H1 (cell line): ENCODE data around the gene PLEKHG3. TPM values are rescaled to one million over a fixed set of nuclear protein-coding genes. Genes with fewer than 3 reads are reported as not detected.
A peak's percentile ranks its signal among the peaks of the same experiment; 100 is the strongest.

Experiments
- CTCF ChIA-PET: fragments of 300-600 bp; sonication (Branson Sonifier 250); formaldehyde crosslinking; loops from one replicate; lab custom pipeline; 2021; ENCODE audit not compliant: partially characterized antibody; lab: Charles Lee
- POLR2A ChIA-PET: fragments of 300-600 bp; sonication (Branson Sonifier 250); formaldehyde crosslinking; loops from one replicate; lab custom pipeline; 2021; ENCODE audit warnings: inconsistent platforms; ENCODE audit not compliant: partially characterized antibody; lab: Charles Lee
- DNase-seq, 2 experiments: peaks; one replicate each; pipeline versions ENCODE4 v3.0.0 to v3.0.0-alpha.2; 2010 to 2022; ENCODE audit warnings: low spot score in 2 of 2, low read depth in 1 of 2, mixed read lengths in 1 of 2
- FAIRE-seq: peaks from 2 replicates; lab custom pipeline; 2011; peaks lifted over from hg19 to GRCh38; lab: Jason Lieb, UNC
- H2AFZ ChIP-seq: 2 replicates; pipeline ENCODE4 v1.8.1; 2012; ENCODE audit warnings: low read length, inconsistent platforms
- H2AK5ac ChIP-seq: 2 replicates; pipeline ENCODE4 v1.6.1; 2013; ENCODE audit warnings: low read depth, low read length
- H2BK120ac ChIP-seq: replicated peaks from 2 replicates; pipeline ENCODE3; 2013; ENCODE audit warnings: low read depth, low read length, inconsistent platforms
- H2BK12ac ChIP-seq: 2 replicates; pipeline ENCODE4 v1.6.1; 2013; ENCODE audit warnings: low read depth, low read length
- H2BK15ac ChIP-seq: 2 replicates; pipeline ENCODE4 v1.6.1; 2013; ENCODE audit warnings: low read length
- H2BK20ac ChIP-seq: 2 replicates; pipeline ENCODE4 v1.6.1; 2013; ENCODE audit warnings: low read length
- H2BK5ac ChIP-seq: 2 replicates; pipeline ENCODE4 v1.6.1; 2013; ENCODE audit warnings: low read depth, low read length
- H3K14ac ChIP-seq: 2 replicates; pipeline ENCODE4 v1.6.1; 2013; ENCODE audit warnings: inconsistent platforms; ENCODE audit not compliant: insufficient read length
- H3K18ac ChIP-seq: 2 replicates; pipeline ENCODE4 v1.6.1; 2013; ENCODE audit warnings: low read length; ENCODE audit errors: extremely low read depth
- H3K23ac ChIP-seq: 2 replicates; pipeline ENCODE4 v1.6.1; 2013; ENCODE audit warnings: inconsistent platforms; ENCODE audit not compliant: insufficient read length
- H3K23me2 ChIP-seq: 2 replicates; pipeline ENCODE4 v1.6.1; 2013; ENCODE audit warnings: low read depth, low read length
- H3K27ac ChIP-seq: 2 replicates; pipeline ENCODE4 v1.6.1; 2011; ENCODE audit warnings: low read depth, low read length, inconsistent platforms
- H3K27me3 ChIP-seq, 4 experiments: replicated peaks in 1 of 4; 1 replicate in 1 of 4; 2 replicates in 3 of 4; pipeline versions ENCODE4 v1.6.1 to v1.8.1; 2011 to 2013; ENCODE audit warnings: low read length in 3 of 4, mild to moderate bottlenecking in 3 of 4, inconsistent platforms in 2 of 4, mixed read lengths in 2 of 4, moderate library complexity in 1 of 4; ENCODE audit not compliant: control insufficient read depth in 3 of 4, insufficient read depth in 3 of 4; ENCODE audit errors: extremely low read depth in 1 of 4
- H3K36me3 ChIP-seq, 4 experiments: 2 replicates each; pipeline versions ENCODE4 v1.6.1 to v1.8.1; 2011 to 2013; ENCODE audit warnings: mild to moderate bottlenecking in 4 of 4, low read length in 3 of 4, moderate library complexity in 2 of 4, control low read depth in 1 of 4, inconsistent platforms in 1 of 4; ENCODE audit not compliant: insufficient read depth in 4 of 4, control insufficient read depth in 2 of 4
- H3K4ac ChIP-seq: replicated peaks from 2 replicates; pipeline ENCODE3; 2013; ENCODE audit warnings: low read length, low read depth, mixed read lengths, inconsistent platforms; ENCODE audit not compliant: insufficient read length
- H3K4me1 ChIP-seq, 4 experiments: replicated peaks in 1 of 4; 1 replicate in 1 of 4; 2 replicates in 3 of 4; pipeline versions ENCODE4 v1.6.1 to v1.8.1; 2011 to 2013; ENCODE audit warnings: low read length in 3 of 4, inconsistent platforms in 2 of 4, mixed read lengths in 1 of 4; ENCODE audit not compliant: insufficient read depth in 4 of 4, control insufficient read depth in 3 of 4
- H3K4me2 ChIP-seq, 2 experiments: 2 replicates each; pipeline versions ENCODE4 v1.6.1 to v1.8.1; 2011 to 2013; ENCODE audit warnings: low read depth in 2 of 2, low read length in 2 of 2, control low read depth in 1 of 2, inconsistent platforms in 1 of 2, mild to moderate bottlenecking in 1 of 2; ENCODE audit not compliant: insufficient read depth in 1 of 2
- H3K4me3 ChIP-seq, 4 experiments: fragments of 200-600, 300-600 bp in 1 of 4; sonication (generic), shearing (Covaris generic), sonication (Bioruptor Twin) in 1 of 4; 2 replicates each; pipeline versions ENCODE4 v1.5.1 to v1.8.1; 2011 to 2016; ENCODE audit warnings: low read length in 4 of 4, low read depth in 3 of 4, control low read depth in 2 of 4, inconsistent platforms in 2 of 4, mild to moderate bottlenecking in 2 of 4, mixed read lengths in 1 of 4, moderate library complexity in 1 of 4; ENCODE audit not compliant: insufficient read depth in 2 of 4; ENCODE audit errors: extremely low read depth in 1 of 4
- H3K56ac ChIP-seq: replicated peaks from 2 replicates; pipeline ENCODE3; 2013; ENCODE audit warnings: low read depth, mild to moderate bottlenecking, mixed read lengths, low read length, inconsistent platforms; ENCODE audit not compliant: insufficient read length
- H3K79me1 ChIP-seq: 2 replicates; pipeline ENCODE4 v1.6.1; 2013; ENCODE audit warnings: low read depth, low read length, control low read depth
- H3K79me2 ChIP-seq, 2 experiments: 2 replicates each; pipeline versions ENCODE4 v1.6.1 to v1.8.1; 2012 to 2013; ENCODE audit warnings: low read length in 2 of 2, mild to moderate bottlenecking in 2 of 2, inconsistent platforms in 1 of 2; ENCODE audit not compliant: insufficient read depth in 2 of 2, control insufficient read depth in 1 of 2
- H3K9ac ChIP-seq, 4 experiments: replicated peaks in 1 of 4; 1 replicate in 1 of 4; 2 replicates in 3 of 4; pipeline versions ENCODE4 v1.6.1 to v1.8.1; 2011 to 2013; ENCODE audit warnings: low read depth in 3 of 4, low read length in 3 of 4, control low read depth in 2 of 4, mild to moderate bottlenecking in 2 of 4, moderate library complexity in 2 of 4, inconsistent platforms in 1 of 4; ENCODE audit errors: extremely low read depth in 1 of 4
- H3K9me3 ChIP-seq, 2 experiments: 2 replicates each; pipeline versions ENCODE4 v1.6.1 to v1.8.1; 2012 to 2013; ENCODE audit warnings: mild to moderate bottlenecking in 2 of 2, moderate library complexity in 2 of 2, control low read depth in 1 of 2, inconsistent platforms in 1 of 2, low read depth in 1 of 2, low read length in 1 of 2, mixed read lengths in 1 of 2; ENCODE audit not compliant: insufficient read depth in 2 of 2
- H4K20me1 ChIP-seq, 2 experiments: replicated peaks in 1 of 2; 2 replicates each; pipeline versions ENCODE3 to v1.8.1; 2011 to 2013; ENCODE audit warnings: inconsistent platforms in 2 of 2, low read length in 2 of 2, mild to moderate bottlenecking in 1 of 2; ENCODE audit not compliant: insufficient read depth in 2 of 2, control insufficient read depth in 1 of 2
- H4K5ac ChIP-seq: 2 replicates; pipeline ENCODE4 v1.6.1; 2013; ENCODE audit warnings: low read length, low read depth, mixed read lengths, inconsistent platforms; ENCODE audit not compliant: insufficient read length
- H4K8ac ChIP-seq: 2 replicates; pipeline ENCODE4 v1.8.0; 2013; ENCODE audit warnings: mild to moderate bottlenecking, moderate library complexity, low read length, inconsistent platforms; ENCODE audit not compliant: insufficient read depth; ENCODE audit errors: extremely low read depth
- H4K91ac ChIP-seq: replicated peaks from 2 replicates; pipeline ENCODE3; 2013; ENCODE audit warnings: low read length, mixed read lengths, inconsistent platforms; ENCODE audit not compliant: insufficient read length
- CREB1 ChIP-seq: IDR thresholded peaks from 2 replicates; pipeline ENCODE4 v1.6.1; 2012; ENCODE audit warnings: inconsistent platforms
- CTBP2 ChIP-seq: IDR thresholded peaks from 2 replicates; pipeline ENCODE4 v1.7.0; 2011; ENCODE audit warnings: borderline replicate concordance, mild to moderate bottlenecking, moderate library complexity, mixed read lengths, low read length; ENCODE audit not compliant: insufficient read depth, insufficient read length
- GTF2F1 ChIP-seq: IDR thresholded peaks from 2 replicates; pipeline ENCODE4 v1.6.1; 2012; ENCODE audit warnings: low read depth, low read length, improper control_type of control experiment, borderline replicate concordance
- KDM4A ChIP-seq: IDR thresholded peaks from one replicate; pipeline ENCODE4 v1.7.1; 2012; ENCODE audit warnings: low read depth, mild to moderate bottlenecking, moderate library complexity, low read length, inconsistent platforms; ENCODE audit not compliant: severe bottlenecking
- MAX ChIP-seq: IDR thresholded peaks from 2 replicates; pipeline ENCODE4 v1.6.1; 2012; ENCODE audit warnings: inconsistent platforms
- NANOG ChIP-seq: IDR thresholded peaks from 2 replicates; pipeline ENCODE4 v1.6.1; 2011; ENCODE audit warnings: low read length, low read depth, mild to moderate bottlenecking, inconsistent platforms; ENCODE audit not compliant: insufficient read depth, poor library complexity, severe bottlenecking
- POLR2A ChIP-seq, 2 experiments: IDR thresholded peaks; 1 replicate in 1 of 2; 2 replicates in 1 of 2; pipeline ENCODE4 v1.6.1; 2011; ENCODE audit warnings: low read depth in 2 of 2, low read length in 2 of 2, mild to moderate bottlenecking in 2 of 2; ENCODE audit errors: control extremely low read depth in 1 of 2
- RNF2 ChIP-seq: fragments of 200-900, 300-1000 bp; sonication (generic); IDR thresholded peaks from 2 replicates; pipeline ENCODE4 v1.7.1; 2016; ENCODE audit warnings: borderline replicate concordance, low read depth, mild to moderate bottlenecking, antibody characterized with exemption, low read length; ENCODE audit not compliant: poor library complexity, severe bottlenecking; ENCODE audit errors: missing control alignments
- SP1 ChIP-seq: IDR thresholded peaks from 2 replicates; pipeline ENCODE4 v1.6.1; 2011; ENCODE audit warnings: low read depth, low read length
- SP2 ChIP-seq: IDR thresholded peaks from 2 replicates; pipeline ENCODE4 v1.6.1; 2012; ENCODE audit warnings: mild to moderate bottlenecking, low read length, inconsistent platforms
- YY1 ChIP-seq: IDR thresholded peaks from 2 replicates; pipeline ENCODE4 v1.6.1; 2011; ENCODE audit warnings: low read depth, mild to moderate bottlenecking, low read length
- WGBS, 2 experiments: shearing (Covaris generic) in 1 of 2; methylation state at CpG; one replicate each; pipeline versions ENCODE4 v1.1.6 to v1.1.7; 2013 to 2015; ENCODE audit warnings: low lambda C conversion rate in 2 of 2, mixed read lengths in 2 of 2, inconsistent platforms in 1 of 2, low coverage in 1 of 2, missing lambda C conversion rate in 1 of 2; ENCODE audit not compliant: insufficient replicate concordance in 2 of 2, insufficient coverage in 1 of 2, insufficient read length in 1 of 2; ENCODE audit errors: extremely low coverage in 1 of 2, missing lambda C conversion rate in 1 of 2; 5-methylcytosine and 5-hydroxymethylcytosine counted together
- polyA plus RNA-seq, 7 experiments: library from polyadenylated mRNA; depleted of rRNA in 3 of 7; stranded (reverse) in 5 of 7; unstranded in 2 of 7; fragments of >200 nt in 5 of 7; fragments of 200-250 nt in 2 of 7; gene quantifications; 1 replicate in 5 of 7; 2 replicates in 1 of 7; 4 replicates in 1 of 7; pipeline versions ENCODE4 v1.2.1 to v1.2.3, GENCODE V29; 2011 to 2013; ENCODE audit warnings: missing spikeins in 2 of 7, mixed read lengths in 2 of 7
- total RNA-seq: library from RNA; stranded (reverse); fragmentation: NEBNext Ultra II Directional; extraction: Animal tissue kit (Norgen Biotek cat#: 25700); gene quantifications from 2 replicates; pipeline ENCODE4 v1.2.1, GENCODE V29; 2021

The PLEKHG3 gene
- total and polyA plus RNA-seq, 2 of the 8 experiments (the other 6 are each of a cell fraction or from before 2014, with no cell fraction given): 43.4 to 90.6 TPM

- H2AK5ac ChIP-seq: peak overlapping the region; percentile 1; the same call in 1 of the 2 replicates
- no peak overlapping the region for H2BK20ac ChIP-seq
- 6% methylated on average over 18 of the region's 18 CpGs; no CpG with 5 or more reads in 1 of the 2 experiments for WGBS, 2 experiments
- H2BK5ac ChIP-seq: peak overlapping the region; percentile 47; the same call in 1 of the 2 replicates
- no peak overlapping the region for H3K27ac ChIP-seq
- DNase-seq (no peak), FAIRE-seq (no peak)
- peak overlapping the region in 3 of 4 experiments; percentile 45 to 62 (median 58); a peak in 5 of 7 replicates for H3K9ac ChIP-seq
- peak overlapping the region; percentile 17 for H3K4ac ChIP-seq
- no peaks in the 10 kb centered on the region for H3K27me3 ChIP-seq
- no peak overlapping the region for H4K8ac ChIP-seq
- peak overlapping the region; percentile 50; the same call in 1 of the 2 replicates for H2BK12ac ChIP-seq
- peak overlapping the region; percentile 66 to 89 (median 79) for H3K4me3 ChIP-seq
- peak overlapping the region; percentile 76 for H3K18ac ChIP-seq
- ChIA-PET POLR2A (interaction anchor here (0.8 to 7.8 kb wide), 7 partner anchors 11 to 201 kb away, joined by 3 to 102 read pairs (median 4); partner anchors contain the start of genes HSPA2 and ZBTB1), CTCF (interaction anchor here (1.0 to 9.3 kb wide), 10 partner anchors 9 to 96 kb away, joined by 3 to 74 read pairs (median 6); no protein-coding TSS in a partner anchor)
- no peak overlapping the region for H2AFZ ChIP-seq
- H3K79me1 ChIP-seq: peaks cover 14% of the 10 kb centered on the region; the same call in 1 of the 2 replicates
- H2BK120ac ChIP-seq: peak overlapping the region; percentile 25
- H2BK15ac ChIP-seq: peak overlapping the region; percentile 73; the same call in 1 of the 2 replicates
- H3K4me1 ChIP-seq: peaks cover 31 to 60% (median 42%) of the 10 kb centered on the region in 4 experiments
- peak overlapping the region; percentile 28 for H3K56ac ChIP-seq
- no peak overlapping the region for H4K5ac ChIP-seq
- peaks cover 9 to 14% of the 10 kb centered on the region in 2 experiments for H4K20me1 ChIP-seq
- peak overlapping the region; percentile 4 for H4K91ac ChIP-seq
- no peak overlapping the region for H3K23ac ChIP-seq
- peaks cover 21% of the 10 kb centered on the region for H3K23me2 ChIP-seq
- H3K14ac ChIP-seq: no peak overlapping the region
- no peaks in the 10 kb centered on the region for H3K9me3 ChIP-seq
- peaks cover 0 to 6% (median 0%) of the 10 kb centered on the region in 4 experiments; a peak in 1 of 8 replicates for H3K36me3 ChIP-seq
- peaks cover 15 to 57% of the 10 kb centered on the region in 2 experiments for H3K79me2 ChIP-seq
- peak overlapping the region; percentile 94 to 96 for H3K4me2 ChIP-seq
- TF ChIP-seq POLR2A (IDR thresholded peaks at IDR 0.05; ENCODE audit: control extremely low read depth in 1 of 2, low read depth in 2 of 2, low read length in 2 of 2) (no peak), RNF2 (no peak), MAX (no peak), CREB1 (no peak), SP2 (no peak), GTF2F1 (no peak), CTBP2 (peak; percentile 74), YY1 (no peak), SP1 (no peak), KDM4A (no peak), NANOG (no peak)
Measured at GRCh38 chr14:64705381-64706118, 1.3 kb downstream of the PLEKHG3 start.
